Memory B cell (primary cell): ENCODE measurements around the gene AMD1.
"Not testable (repeated sequence)": the region's sequence is repeated elsewhere in the genome, so short reads cannot be mapped to it uniquely, and the experiment has no call there.

ENCODE experiments used
- ATAC-seq: fragments of 150-1000 bp; cut with Tn5 transposase; 2 replicates; pipeline ENCODE4 v1.10.0; 2021; ENCODE audit warnings: low read depth, mild to moderate bottlenecking, moderate library complexity
- DNase-seq, 2 donors: peaks; one replicate each; pipeline ENCODE4 v3.0.0; 2022; ENCODE audit warnings: low spot score in 2 of 2
- H3K27ac Mint-ChIP-seq: one replicate; pipeline ENCODE4 v1.8.0; 2022; ENCODE audit warnings: mild to moderate bottlenecking, moderate library complexity, mixed read lengths
- H3K27me3 Mint-ChIP-seq: one replicate; pipeline ENCODE4 v1.8.0; 2022; ENCODE audit warnings: mixed read lengths
- H3K36me3 Mint-ChIP-seq: one replicate; pipeline ENCODE4 v1.8.0; 2022; ENCODE audit warnings: mild to moderate bottlenecking, mixed read lengths
- H3K4me1 Mint-ChIP-seq: one replicate; pipeline ENCODE4 v1.8.0; 2022; ENCODE audit warnings: mixed read lengths
- H3K4me3 Mint-ChIP-seq: one replicate; pipeline ENCODE4 v1.8.0; 2022; ENCODE audit warnings: mild to moderate bottlenecking, moderate library complexity, mixed read lengths
- H3K9me3 Mint-ChIP-seq: one replicate; pipeline ENCODE4 v1.8.0; 2022; ENCODE audit warnings: mixed read lengths

Gene AMD1

GRCh38 chr6:110884321-110884720, 9.7 kb downstream of the AMD1 start:
- peak overlapping the region; percentile 52 for H3K27ac Mint-ChIP-seq
- peak overlapping the region; percentile 43 for H3K4me3 Mint-ChIP-seq
- peaks cover 5% of the 10 kb centered on the region for H3K36me3 Mint-ChIP-seq
- no peak for DNase-seq
- no peaks in the 10 kb centered on the region for H3K9me3 Mint-ChIP-seq
- ATAC-seq, result no peak
- no peaks in the 10 kb centered on the region for H3K27me3 Mint-ChIP-seq
- H3K4me1 Mint-ChIP-seq, result peaks cover 49% of the 10 kb centered on the region

DNA sequence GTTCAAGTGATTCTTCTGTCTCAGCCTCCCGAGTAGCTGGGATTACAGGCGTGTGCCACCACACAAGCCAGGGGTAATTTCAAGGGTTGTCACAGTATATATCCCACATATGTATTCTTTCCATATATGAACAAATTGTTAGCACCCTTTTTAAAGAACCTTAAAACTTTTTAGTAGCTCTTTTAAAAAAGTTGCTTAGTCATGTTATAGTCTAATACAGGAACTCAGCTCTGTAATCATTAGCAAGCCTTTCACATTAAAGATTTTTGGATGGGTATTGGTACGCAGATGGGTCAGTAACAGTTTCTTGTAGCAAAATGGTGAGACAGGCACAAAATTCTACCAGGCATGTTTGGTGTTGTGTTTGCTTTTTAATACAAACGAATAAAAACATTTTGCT, 10.9 kb downstream of the AMD1 start:
- ATAC-seq (no peak), DNase-seq (no peak)
- Mint-ChIP-seq H3K9me3 (no peaks in the 10 kb centered on the region), H3K4me3 (no peak overlapping the region), H3K36me3 (peaks cover 5% of the 10 kb centered on the region), H3K4me1 (peaks cover 38% of the 10 kb centered on the region), H3K27me3 (no peaks in the 10 kb centered on the region), H3K27ac (peak overlapping the region; percentile 68)

DNA sequence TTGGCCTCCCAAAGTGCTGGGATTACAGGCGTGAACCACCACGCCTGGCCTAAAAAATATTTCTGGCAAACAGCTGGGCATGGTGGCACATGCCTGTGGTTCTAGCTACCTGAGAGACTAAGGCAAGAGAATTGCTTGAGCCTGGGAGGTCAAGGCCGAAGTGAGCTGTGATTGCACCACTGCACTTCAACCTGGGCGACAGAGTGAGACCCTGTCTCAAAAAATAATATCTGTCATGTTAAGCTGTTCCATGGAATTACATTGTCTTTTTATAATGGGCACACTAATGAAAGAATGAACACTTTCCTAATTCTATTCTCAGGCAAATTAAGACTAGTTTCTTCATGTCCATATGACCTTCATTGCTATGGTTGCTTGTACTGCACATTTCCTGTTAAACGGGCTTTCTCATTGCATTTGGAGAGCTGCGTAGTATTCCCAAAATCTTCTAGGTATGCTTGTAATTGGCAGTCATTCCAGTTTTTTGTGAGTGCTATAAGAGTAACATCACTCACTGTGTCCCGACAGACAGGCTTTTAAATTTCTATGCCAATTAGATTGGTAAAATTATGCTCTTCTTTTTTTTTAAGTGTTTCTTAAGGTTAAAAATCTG, 12.1 kb downstream of the AMD1 start:
- ATAC-seq (no peak), DNase-seq (no peak)
- Mint-ChIP-seq H3K27ac (no peak overlapping the region), H3K4me3 (no peak overlapping the region), H3K36me3 (peaks cover 8% of the 10 kb centered on the region), H3K9me3 (no peaks in the 10 kb centered on the region), H3K4me1 (peaks cover 33% of the 10 kb centered on the region), H3K27me3 (no peaks in the 10 kb centered on the region)

GRCh38 chr6:110890288-110890687, 15.7 kb downstream of the AMD1 start:
- no peak overlapping the region for H3K4me3 Mint-ChIP-seq
- H3K27ac Mint-ChIP-seq, result no peak overlapping the region
- H3K4me1 Mint-ChIP-seq, result peaks cover 12% of the 10 kb centered on the region

GRCh38 chr6:110895907-110896608, 21.5 kb downstream of the AMD1 start:
- H3K4me3 Mint-ChIP-seq, result no peak overlapping the region
- no peaks in the 10 kb centered on the region for H3K9me3 Mint-ChIP-seq
- H3K4me1 Mint-ChIP-seq, result no peaks in the 10 kb centered on the region
- DNase-seq, result no peak
- no peak overlapping the region for H3K27ac Mint-ChIP-seq
- H3K36me3 Mint-ChIP-seq, result peaks cover 35% of the 10 kb centered on the region
- no peak for ATAC-seq
- H3K27me3 Mint-ChIP-seq, result no peaks in the 10 kb centered on the region

More at GRCh38 chr6:110890288-110890687, 15.7 kb downstream of the AMD1 start:
- Mint-ChIP-seq H3K27me3 (no peaks in the 10 kb centered on the region), H3K36me3 (peaks cover 29% of the 10 kb centered on the region), H3K9me3 (no peaks in the 10 kb centered on the region)
- no peak for ATAC-seq
- DNase-seq, result no peak

DNA sequence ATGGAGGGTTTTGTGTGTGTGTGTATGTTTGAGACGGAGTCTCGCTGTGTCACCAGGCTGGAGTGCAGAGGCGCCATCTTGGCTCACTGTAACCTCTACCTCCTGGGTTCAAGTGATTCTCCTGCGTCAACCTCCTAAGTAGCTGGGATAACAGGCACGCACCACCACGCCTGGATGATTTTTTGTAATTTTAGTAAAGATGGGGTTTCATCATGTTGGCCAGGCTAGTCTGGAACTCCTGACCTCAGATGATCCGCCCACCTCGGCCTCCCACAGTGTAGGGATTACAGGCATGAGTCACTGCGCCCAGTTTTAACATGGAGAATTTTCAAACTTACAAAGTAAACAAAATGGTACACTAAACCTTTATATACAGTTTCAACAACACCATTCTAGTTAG, 22.8 kb downstream of the AMD1 start:
- ATAC-seq (no peak), DNase-seq (no peak)
- no peaks in the 10 kb centered on the region for H3K4me1 Mint-ChIP-seq
- no peak overlapping the region for H3K27ac Mint-ChIP-seq
- H3K9me3 Mint-ChIP-seq, result no peaks in the 10 kb centered on the region
- H3K36me3 Mint-ChIP-seq, result peaks cover 26% of the 10 kb centered on the region
- no peaks in the 10 kb centered on the region for H3K27me3 Mint-ChIP-seq
- H3K4me3 Mint-ChIP-seq, result no peak overlapping the region

GRCh38 chr6:110898111-110898510, 23.5 kb downstream of the AMD1 start:
- Mint-ChIP-seq H3K27ac (no peak overlapping the region), H3K4me3 (no peak overlapping the region), H3K27me3 (no peaks in the 10 kb centered on the region), H3K9me3 (no peaks in the 10 kb centered on the region), H3K36me3 (peaks cover 24% of the 10 kb centered on the region), H3K4me1 (no peaks in the 10 kb centered on the region)
- no peak for DNase-seq
- no peak for ATAC-seq

DNA sequence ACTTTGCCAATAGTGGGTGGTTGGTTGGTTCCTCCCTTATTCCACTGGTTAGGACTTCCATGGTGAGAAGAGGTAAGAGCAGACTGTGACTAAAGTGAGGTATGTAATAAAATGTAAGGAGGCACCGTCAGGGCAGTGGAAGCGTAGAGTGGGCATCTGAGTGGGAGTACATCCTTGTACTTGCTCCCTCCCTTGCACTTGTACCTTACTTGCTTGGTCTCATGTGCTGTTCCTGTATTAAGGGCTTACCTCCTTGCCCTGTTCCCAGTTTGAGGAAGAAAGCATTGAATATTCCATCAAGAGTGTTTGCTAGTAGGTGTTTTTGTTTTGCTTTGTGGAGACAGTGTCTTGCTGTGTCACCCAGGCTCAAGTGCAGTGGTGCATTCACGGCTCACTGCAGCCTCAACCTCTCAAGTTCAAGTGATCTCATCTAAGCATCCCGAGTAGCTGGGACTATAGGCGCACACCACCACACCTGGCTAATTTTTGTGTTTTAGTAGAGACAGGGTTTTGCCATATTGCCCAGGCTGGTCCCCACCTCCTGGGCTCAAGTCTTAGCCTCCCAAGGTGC, 25.5 kb downstream of the AMD1 start:
- H3K36me3 Mint-ChIP-seq, result peaks cover 21% of the 10 kb centered on the region
- H3K9me3 Mint-ChIP-seq, result peaks cover 6% of the 10 kb centered on the region
- no peaks in the 10 kb centered on the region for H3K4me1 Mint-ChIP-seq
- ATAC-seq, result no peak
- no peaks in the 10 kb centered on the region for H3K27me3 Mint-ChIP-seq
- no peak for DNase-seq
- no peak overlapping the region for H3K27ac Mint-ChIP-seq
- no peak overlapping the region for H3K4me3 Mint-ChIP-seq

GRCh38 chr6:110901601-110902000, 27.0 kb downstream of the AMD1 start:
- H3K9me3 Mint-ChIP-seq, result peaks cover 14% of the 10 kb centered on the region
- peaks cover 22% of the 10 kb centered on the region for H3K36me3 Mint-ChIP-seq
- not testable (repeated sequence) for ATAC-seq, DNase-seq, H3K4me3 Mint-ChIP-seq, H3K27me3 Mint-ChIP-seq, H3K27ac Mint-ChIP-seq, H3K4me1 Mint-ChIP-seq

- Mint-ChIP-seq H3K4me3 (no peak overlapping the region), H3K36me3 (peaks cover 20% of the 10 kb centered on the region), H3K4me1 (no peaks in the 10 kb centered on the region), H3K27me3 (peaks cover 2% of the 10 kb centered on the region), H3K9me3 (peaks cover 17% of the 10 kb centered on the region), H3K27ac (no peak overlapping the region)
- DNase-seq, result no peak
- no peak for ATAC-seq
These were observed 27.5 kb downstream of the AMD1 start for GRCh38 chr6:110902091-110902490.

GRCh38 chr6:110906273-110906672, 31.7 kb downstream of the AMD1 start:
- DNase-seq, H3K4me1 Mint-ChIP-seq, H3K4me3 Mint-ChIP-seq, ATAC-seq, H3K27me3 Mint-ChIP-seq, H3K27ac Mint-ChIP-seq: not testable (repeated sequence)
- Mint-ChIP-seq H3K9me3 (peaks cover 22% of the 10 kb centered on the region), H3K36me3 (peaks cover 15% of the 10 kb centered on the region)

DNA sequence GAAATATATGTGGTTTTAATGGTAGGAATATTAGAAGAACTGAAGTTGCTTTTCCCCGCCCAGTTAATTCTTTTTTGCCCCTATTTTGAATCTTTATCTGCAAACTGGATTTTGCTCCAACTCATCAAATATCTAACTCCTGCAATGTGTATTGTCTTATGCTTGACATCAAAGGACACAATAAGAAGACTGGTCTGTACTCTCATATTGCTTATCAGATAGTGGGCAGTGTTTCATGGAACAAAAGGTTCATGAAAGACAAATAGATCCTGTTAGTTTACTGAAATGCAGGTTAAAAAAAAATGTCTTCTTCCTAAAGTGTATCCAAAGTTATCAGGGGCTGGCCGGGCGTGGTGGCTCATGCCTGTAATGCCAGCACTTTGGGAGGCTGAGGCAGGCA, 56.2 kb downstream of the AMD1 start:
- ATAC-seq, result no peak
- Mint-ChIP-seq H3K36me3 (no peaks in the 10 kb centered on the region), H3K9me3 (no peaks in the 10 kb centered on the region), H3K27me3 (peaks cover 2% of the 10 kb centered on the region), H3K4me1 (peaks cover 6% of the 10 kb centered on the region), H3K27ac (no peak overlapping the region), H3K4me3 (no peak overlapping the region)
- no peak for DNase-seq

DNA sequence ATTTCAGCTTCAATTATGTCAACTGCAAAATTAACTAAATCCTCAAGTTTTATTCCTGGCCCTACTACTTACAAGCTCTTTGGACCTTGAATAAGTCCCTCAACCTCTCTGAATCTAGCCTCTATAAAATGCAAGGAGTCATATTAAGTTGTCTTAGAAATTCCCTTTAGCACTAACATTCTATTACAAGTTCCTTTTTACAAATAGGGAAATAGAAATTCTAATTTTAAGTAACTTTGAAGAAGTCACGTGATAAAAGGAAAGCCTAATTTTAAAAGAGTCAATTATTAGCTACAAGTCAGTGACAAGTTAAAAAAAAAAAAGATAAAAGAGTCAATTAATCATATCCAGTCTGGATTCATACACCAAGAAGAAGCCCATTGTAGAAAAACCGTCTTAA, 59.3 kb downstream of the AMD1 start:
- Mint-ChIP-seq H3K9me3 (no peaks in the 10 kb centered on the region), H3K27ac (no peak overlapping the region), H3K36me3 (no peaks in the 10 kb centered on the region), H3K27me3 (no peaks in the 10 kb centered on the region), H3K4me3 (no peak overlapping the region), H3K4me1 (peaks cover 6% of the 10 kb centered on the region)
- ATAC-seq, result no peak
- no peak for DNase-seq

DNA sequence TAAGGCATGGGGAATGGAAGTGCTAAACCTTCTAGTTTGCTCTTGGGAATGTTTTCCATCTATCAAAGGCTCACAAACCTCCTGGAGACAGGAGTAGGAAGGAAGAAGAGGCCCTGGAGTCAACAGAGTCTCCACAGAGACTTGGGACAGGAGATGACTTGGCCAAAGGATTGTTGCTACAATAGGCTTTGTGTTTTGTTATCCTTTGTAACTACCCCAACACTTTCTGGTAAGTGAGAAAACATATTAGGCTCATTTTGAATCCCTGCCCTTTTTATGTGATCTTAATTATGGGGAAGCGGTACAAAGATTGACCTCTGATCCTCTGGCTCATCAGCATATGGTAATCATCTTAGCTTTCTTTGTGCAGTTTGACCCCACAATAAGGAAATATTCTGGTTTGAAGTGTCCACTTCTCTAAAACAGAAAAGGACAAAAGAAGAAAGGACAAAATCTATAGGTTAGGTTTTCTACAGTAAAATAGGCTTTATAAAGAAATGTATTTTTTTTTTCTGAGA, 59.9 kb downstream of the AMD1 start:
- Mint-ChIP-seq H3K27ac (no peak overlapping the region), H3K4me1 (peaks cover 6% of the 10 kb centered on the region), H3K9me3 (no peaks in the 10 kb centered on the region)

More for the DNA sequence above, 59.9 kb downstream of the AMD1 start:
- ATAC-seq (no peak), DNase-seq (no peak)
- no peak overlapping the region for H3K4me3 Mint-ChIP-seq
- no peaks in the 10 kb centered on the region for H3K36me3 Mint-ChIP-seq
- no peaks in the 10 kb centered on the region for H3K27me3 Mint-ChIP-seq
